PC-3 (cell line): ENCODE results near the gene BEGAIN. TPM values are rescaled to one million over a fixed set of nuclear protein-coding genes. Genes with fewer than 3 reads are reported as not detected.

Experiments
- ATAC-seq: fragments of 200-7000 bp; cut with Tn5 transposase; 2 replicates; pipeline ENCODE4 v1.9.1; 2020; ENCODE audit warnings: mild to moderate bottlenecking, moderate library complexity
- BruUV-seq: library from RNA; stranded (reverse); fragments of 400-500 nt; replicated peaks from 2 replicates; lab custom pipeline; 2021; lab: Mats Ljungman, UMichigan
- CTCF ChIA-PET: fragments of 300-600 bp; sonication (Branson Sonifier 250); formaldehyde crosslinking; loops from one replicate; lab custom pipeline; 2022; ENCODE audit warnings: antibody characterized with exemption; lab: Charles Lee
- POLR2A ChIA-PET: fragments of 300-600 bp; sonication (Branson Sonifier 250); formaldehyde crosslinking; loops from one replicate; lab custom pipeline; 2022; ENCODE audit warnings: antibody characterized with exemption; ENCODE audit not compliant: unreplicated experiment; lab: Charles Lee
- DNase-seq: peaks from one replicate; pipeline ENCODE4 v3.0.0-alpha.2; 2015
- H2AFZ ChIP-seq: fragments of 300-600 bp; sonication (generic); 2 replicates; pipeline ENCODE4 v1.6.0; 2016; ENCODE audit warnings: antibody characterized with exemption, low read length
- H3F3A ChIP-seq: fragments of 300-600 bp; sonication (generic); one replicate; pipeline ENCODE4 v1.6.0; 2017; ENCODE audit warnings: antibody characterized with exemption, low read length, control low read depth, mild to moderate bottlenecking; ENCODE audit not compliant: unreplicated experiment
- H3K27ac ChIP-seq: fragments of 300-600 bp; sonication (generic); 2 replicates; pipeline ENCODE4 v1.5.1; 2016; ENCODE audit warnings: mild to moderate bottlenecking, low read length
- H3K27me3 ChIP-seq: fragments of 300-600 bp; sonication (generic); 2 replicates; pipeline ENCODE4 v1.6.1; 2016; ENCODE audit warnings: low read length, mixed read lengths
- H3K36me3 ChIP-seq: fragments of 300-600 bp; sonication (generic); 2 replicates; pipeline ENCODE4 v1.6.1; 2016; ENCODE audit warnings: low read depth, mixed run types, low read length, mixed read lengths
- H3K4me1 ChIP-seq: fragments of 300-600 bp; sonication (generic); 2 replicates; pipeline ENCODE4 v1.5.1; 2016; ENCODE audit warnings: low read length; ENCODE audit not compliant: insufficient read depth
- H3K4me2 ChIP-seq: fragments of 300-600 bp; sonication (generic); 2 replicates; pipeline ENCODE4 v1.6.0; 2016; ENCODE audit warnings: low read length
- H3K4me3 ChIP-seq: fragments of 300-600 bp; sonication (generic); 2 replicates; pipeline ENCODE4 v1.5.1; 2016; ENCODE audit warnings: mild to moderate bottlenecking, low read length, mixed read lengths
- H3K79me2 ChIP-seq: fragments of 300-600 bp; sonication (generic); 2 replicates; pipeline ENCODE4 v1.6.1; 2017; ENCODE audit warnings: low read length, mixed read lengths
- H3K9ac ChIP-seq: fragments of 300-600 bp; sonication (generic); 2 replicates; pipeline ENCODE4 v1.6.0; 2016; ENCODE audit warnings: mild to moderate bottlenecking, low read length
- H3K9me2 ChIP-seq: fragments of 300-600 bp; sonication (generic); replicated peaks from 2 replicates; pipeline ENCODE4 v1.6.1; 2016; ENCODE audit warnings: mixed run types, low read length, mixed read lengths
- H3K9me3 ChIP-seq: fragments of 300-600 bp; sonication (generic); 2 replicates; pipeline ENCODE4 v1.6.1; 2016; ENCODE audit warnings: low read length, mixed read lengths
- H4K20me1 ChIP-seq: fragments of 300-600 bp; sonication (generic); 2 replicates; pipeline ENCODE4 v1.6.1; 2016; ENCODE audit warnings: low read length, mixed read lengths
- CTCF ChIP-seq: fragments of 300-600 bp; sonication (generic); conservative IDR thresholded peaks from 2 replicates; pipeline ENCODE4 v1.5.1; 2017; ENCODE audit warnings: antibody characterized with exemption, low read depth, mild to moderate bottlenecking, low read length
- EZH2 ChIP-seq: fragments of 300-600 bp; sonication (generic); IDR thresholded peaks from one replicate; pipeline ENCODE4 v1.6.1; 2017; ENCODE audit warnings: antibody characterized with exemption, mild to moderate bottlenecking, low read length; ENCODE audit not compliant: unreplicated experiment
- EZH2phosphoT487 ChIP-seq: fragments of 300-600 bp; sonication (generic); IDR thresholded peaks from 2 replicates; pipeline ENCODE4 v1.6.1; 2018; ENCODE audit warnings: mild to moderate bottlenecking, antibody characterized with exemption, low read length, borderline replicate concordance
- intact Hi-C: fragments of 100-400 bp; cut with micrococcal nuclease; formaldehyde crosslinking; loops from 2 replicates; pipeline ENCODE4 v1.9.0; 2023
- total RNA-seq: library from RNA; depleted of rRNA; stranded (reverse); fragments of >200 nt; gene quantifications from 2 replicates; pipeline ENCODE4 v1.2.3, GENCODE V29; 2014

BEGAIN gene
- total RNA-seq, 1 experiment from 2014 or later = 3.8 TPM

DNA sequence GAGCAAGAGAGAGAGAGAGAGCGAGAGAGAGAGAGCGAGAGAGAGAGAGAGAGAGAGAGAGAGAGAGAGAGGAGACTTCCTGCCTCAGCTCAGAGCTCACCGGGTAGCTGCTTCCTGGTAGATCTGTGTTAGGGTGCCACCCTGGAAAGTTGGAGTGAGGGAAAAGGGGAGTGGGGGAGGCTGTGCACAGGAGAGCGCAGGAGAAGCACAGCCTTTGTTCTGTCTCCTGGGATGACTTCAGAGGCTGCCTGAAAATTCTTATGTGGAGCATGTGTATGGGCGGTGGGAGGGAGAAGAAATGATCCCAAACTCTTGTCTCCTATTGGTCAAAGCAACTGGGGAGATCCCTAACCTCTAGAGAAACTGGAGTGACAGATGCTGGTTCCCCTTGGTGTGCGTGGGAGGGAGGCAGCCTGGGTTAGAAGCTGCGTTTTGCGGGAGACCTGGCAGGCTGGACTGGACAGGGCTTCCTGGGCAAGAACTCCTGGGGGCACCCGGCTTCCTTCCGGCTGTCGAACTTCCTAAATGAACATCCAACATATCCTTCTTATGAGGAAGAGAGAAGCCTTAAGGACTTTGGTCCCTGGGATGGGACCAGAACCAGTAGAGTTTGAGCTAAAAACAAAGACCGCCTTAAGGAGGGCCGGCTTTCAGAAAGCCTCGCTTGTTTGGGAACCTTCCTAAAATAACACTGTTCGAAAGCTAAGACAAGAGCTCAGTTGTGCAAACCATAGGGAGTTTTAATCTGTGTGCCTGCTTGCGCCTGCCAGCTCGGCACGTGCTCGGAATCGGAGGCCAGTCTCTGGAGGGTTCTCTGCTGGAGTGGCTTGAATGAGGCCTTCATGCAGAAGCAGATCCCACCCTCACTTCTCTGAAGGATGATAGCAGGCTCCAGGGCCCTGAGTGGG lies 30.4 kb upstream of the BEGAIN start:
- H3K27me3 ChIP-seq = peaks cover 30% of the 10 kb centered on the region
- BruUV-seq = no TSS peak

GRCh38 chr14:100616854-100617409 lies 29.7 kb upstream of the BEGAIN start:
- Histone ChIP-seq H2AFZ (no peak overlapping the region), H3F3A (no peaks in the 10 kb centered on the region), H3K9ac (no peak overlapping the region), H3K4me3 (no peak overlapping the region), H3K4me1 (no peaks in the 10 kb centered on the region), H4K20me1 (no peaks in the 10 kb centered on the region), H3K9me3 (no peaks in the 10 kb centered on the region), H3K36me3 (no peaks in the 10 kb centered on the region), H3K79me2 (no peaks in the 10 kb centered on the region), H3K9me2 (no peaks in the 10 kb centered on the region), H3K27me3 (peaks cover 30% of the 10 kb centered on the region), H3K27ac (no peak overlapping the region), H3K4me2 (no peak overlapping the region)
- ATAC-seq = no peak
- CTCF ChIA-PET = no interaction called here
- intact Hi-C loops = no loop called here
- no peak for DNase-seq
- POLR2A ChIA-PET = no interaction called here
- BruUV-seq = no TSS peak
- TF ChIP-seq EZH2phosphoT487 = no peak

More for the DNA sequence above, 30.4 kb upstream of the BEGAIN start:
- no peak for DNase-seq
- no peaks in the 10 kb centered on the region for H3K9me2 ChIP-seq
- H3K79me2 ChIP-seq = no peaks in the 10 kb centered on the region
- H3K9me3 ChIP-seq = no peaks in the 10 kb centered on the region
- TF ChIP-seq CTCF = no peak
- no peak for TF ChIP-seq EZH2phosphoT487
- TF ChIP-seq EZH2 = no peak
- ATAC-seq = no peak
- H3F3A ChIP-seq = no peaks in the 10 kb centered on the region
- intact Hi-C loops = no loop called here
- no peaks in the 10 kb centered on the region for H3K36me3 ChIP-seq
- H4K20me1 ChIP-seq = no peaks in the 10 kb centered on the region
- H3K9ac ChIP-seq = no peak overlapping the region
- H3K4me2 ChIP-seq = no peak overlapping the region
- H3K4me1 ChIP-seq = no peaks in the 10 kb centered on the region
- CTCF ChIA-PET = no interaction called here
- no peak overlapping the region for H3K27ac ChIP-seq
- H3K4me3 ChIP-seq = no peak overlapping the region
- POLR2A ChIA-PET = no interaction called here
- H2AFZ ChIP-seq = no peak overlapping the region

- intact Hi-C loops = no loop called here
- ATAC-seq = no peak
- Histone ChIP-seq H3K9ac (no peak overlapping the region), H3K4me2 (no peak overlapping the region), H2AFZ (no peak overlapping the region), H3K36me3 (no peaks in the 10 kb centered on the region), H3K4me3 (no peak overlapping the region), H3K9me2 (no peaks in the 10 kb centered on the region), H4K20me1 (no peaks in the 10 kb centered on the region), H3K9me3 (no peaks in the 10 kb centered on the region), H3K79me2 (no peaks in the 10 kb centered on the region), H3K27ac (no peak overlapping the region), H3K27me3 (peaks cover 30% of the 10 kb centered on the region), H3F3A (no peaks in the 10 kb centered on the region), H3K4me1 (no peaks in the 10 kb centered on the region)
- CTCF ChIA-PET = no interaction called here
- DNase-seq = no peak
- no TSS peak for BruUV-seq
- no peak for TF ChIP-seq CTCF
- no peak for TF ChIP-seq EZH2
- TF ChIP-seq EZH2phosphoT487 = no peak
- POLR2A ChIA-PET = no interaction called here
These were observed 28.8 kb upstream of the BEGAIN start for GRCh38 chr14:100615736-100616695.
